IgD-negative memory B cell (primary cell): ENCODE results near the gene SPEG. TPM values are rescaled to one million over a fixed set of nuclear protein-coding genes. Genes with fewer than 3 reads are reported as not detected.

ENCODE experiments used
- H3K27ac Mint-ChIP-seq, 3 donors: one replicate each; pipeline ENCODE4 v1.8.0; 2020 to 2022; ENCODE audit warnings: mild to moderate bottlenecking in 3 of 3, mixed read lengths in 3 of 3, moderate library complexity in 1 of 3
- H3K27me3 Mint-ChIP-seq: one replicate; pipeline ENCODE4 v1.8.0; 2021; ENCODE audit warnings: mixed read lengths
- H3K36me3 Mint-ChIP-seq: one replicate; pipeline ENCODE4 v1.8.0; 2020; ENCODE audit warnings: mild to moderate bottlenecking, mixed read lengths
- H3K4me1 Mint-ChIP-seq, 3 donors: one replicate each; pipeline ENCODE4 v1.8.0; 2020 to 2022; ENCODE audit warnings: mixed read lengths in 3 of 3, mild to moderate bottlenecking in 1 of 3
- H3K4me3 Mint-ChIP-seq, 4 donors: one replicate each; pipeline ENCODE4 v1.8.0; 2020 to 2022; ENCODE audit warnings: mild to moderate bottlenecking in 4 of 4, mixed read lengths in 4 of 4, moderate library complexity in 3 of 4
- H3K9me3 Mint-ChIP-seq, 3 donors: one replicate each; pipeline ENCODE4 v1.8.0; 2020 to 2021; ENCODE audit warnings: mixed read lengths in 3 of 3, mild to moderate bottlenecking in 1 of 3
- polyA plus RNA-seq: library from polyadenylated mRNA; unstranded; fragments of 300-500 nt; fragmentation: Illumina TruSeq; gene quantifications from one replicate; pipeline ENCODE4 v1.2.3, GENCODE V29; 2021

SPEG gene
- polyA plus RNA-seq, 1 donor from 2014 or later, result not detected

DNA sequence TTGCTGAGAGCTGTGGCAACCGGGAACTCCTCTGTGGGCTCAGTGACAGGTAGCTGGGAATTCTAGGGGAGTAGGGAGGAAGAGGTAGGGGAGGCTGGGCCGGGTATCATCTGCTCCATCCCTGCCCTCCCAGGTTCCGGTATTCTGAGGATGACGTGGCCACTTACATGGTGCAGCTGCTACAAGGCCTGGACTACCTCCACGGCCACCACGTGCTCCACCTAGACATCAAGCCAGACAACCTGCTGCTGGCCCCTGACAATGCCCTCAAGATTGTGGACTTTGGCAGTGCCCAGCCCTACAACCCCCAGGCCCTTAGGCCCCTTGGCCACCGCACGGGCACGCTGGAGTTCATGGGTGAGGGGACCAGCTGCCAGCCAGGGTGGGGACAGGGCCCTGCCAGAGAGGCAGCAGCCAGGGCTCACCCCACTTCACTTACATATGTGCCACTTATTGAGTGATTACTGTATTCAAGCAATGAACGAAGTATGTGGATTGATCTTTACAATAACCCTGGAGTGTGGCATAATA, 56.0 kb downstream of the SPEG start:
- Mint-ChIP-seq H3K9me3 (no peaks in the 10 kb centered on the region), H3K4me3 (no peak overlapping the region), H3K4me1 (no peaks in the 10 kb centered on the region), H3K36me3 (no peaks in the 10 kb centered on the region), H3K27me3 (peaks cover 39% of the 10 kb centered on the region), H3K27ac (no peak overlapping the region)

DNA sequence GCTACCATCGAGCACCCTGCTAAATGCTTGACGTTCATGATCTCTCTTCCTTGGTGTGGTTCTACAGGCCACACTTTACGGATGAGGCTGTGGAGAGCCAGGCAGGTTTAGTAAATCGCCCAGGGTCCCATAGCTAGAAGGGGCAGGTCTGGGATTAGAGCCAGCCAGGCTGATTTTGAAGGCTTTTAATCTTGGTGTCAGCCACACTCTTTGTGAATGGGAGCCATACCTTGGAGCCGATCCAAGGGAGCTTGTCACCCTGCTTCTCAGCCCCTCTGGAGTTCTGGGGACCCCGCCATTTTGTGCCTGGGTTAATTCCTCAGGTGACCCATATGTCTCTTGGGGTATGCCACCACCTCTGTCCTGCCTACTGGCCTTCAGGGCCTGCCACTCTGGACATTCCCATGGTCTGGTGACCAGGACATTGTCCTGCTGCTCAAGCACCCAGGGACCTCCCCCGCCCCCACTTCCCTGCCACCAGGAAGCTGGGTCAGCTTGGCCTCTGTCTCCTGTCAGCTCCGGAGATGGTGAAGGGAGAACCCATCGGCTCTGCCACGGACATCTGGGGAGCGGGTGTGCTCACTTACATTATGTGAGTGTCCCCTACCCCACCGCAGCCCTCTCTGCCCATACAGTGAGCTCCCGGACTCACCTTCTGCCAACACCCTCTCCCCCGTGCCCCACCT, 56.8 kb downstream of the SPEG start:
- Mint-ChIP-seq H3K9me3 (no peaks in the 10 kb centered on the region), H3K4me3 (no peak overlapping the region), H3K27ac (no peak overlapping the region), H3K36me3 (no peaks in the 10 kb centered on the region), H3K4me1 (no peaks in the 10 kb centered on the region), H3K27me3 (peaks cover 38% of the 10 kb centered on the region)

DNA sequence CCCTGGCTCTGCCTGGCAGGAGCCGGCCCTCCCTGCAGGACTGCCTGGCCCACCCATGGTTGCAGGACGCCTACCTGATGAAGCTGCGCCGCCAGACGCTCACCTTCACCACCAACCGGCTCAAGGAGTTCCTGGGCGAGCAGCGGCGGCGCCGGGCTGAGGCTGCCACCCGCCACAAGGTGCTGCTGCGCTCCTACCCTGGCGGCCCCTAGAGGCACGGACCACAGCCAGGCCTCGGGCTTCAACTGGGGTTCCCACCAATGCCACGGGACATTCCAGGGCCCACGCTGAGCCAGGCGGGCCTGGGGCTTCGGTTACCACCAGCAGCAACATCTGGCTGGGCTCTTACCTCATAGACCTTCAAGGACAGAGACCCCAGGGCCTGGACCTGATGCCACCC, 57.9 kb downstream of the SPEG start:
- Mint-ChIP-seq H3K4me1 (peaks cover 0 to 3% (median 0%) of the 10 kb centered on the region in 3 donors), H3K27me3 (peaks cover 38% of the 10 kb centered on the region), H3K4me3 (peak overlapping the region in 1 of 4 donors; percentile 32), H3K36me3 (no peaks in the 10 kb centered on the region), H3K9me3 (no peaks in the 10 kb centered on the region), H3K27ac (peak overlapping the region in 1 of 3 donors; percentile 77)

DNA sequence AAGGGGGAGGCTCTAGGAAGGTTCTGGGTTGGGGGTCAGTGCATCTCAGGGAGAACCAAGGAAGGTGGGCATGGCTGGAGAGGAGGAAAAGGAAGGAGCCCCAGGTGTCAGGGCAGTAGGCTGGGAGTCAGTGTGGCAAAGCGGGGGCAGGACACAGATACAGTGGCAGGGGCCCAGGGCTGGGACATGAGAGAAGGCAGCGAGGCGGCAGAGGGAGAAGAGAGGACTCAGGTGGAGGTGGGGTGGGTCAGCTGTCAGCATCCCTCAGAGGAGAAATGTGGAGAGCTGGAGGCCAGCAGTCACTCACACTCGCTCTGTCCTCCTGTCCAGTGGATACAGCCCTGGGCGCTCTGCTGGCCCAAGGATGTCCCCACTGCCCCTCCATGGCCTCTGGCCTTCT, 58.4 kb downstream of the SPEG start:
- Mint-ChIP-seq H3K9me3 (no peaks in the 10 kb centered on the region), H3K36me3 (no peaks in the 10 kb centered on the region), H3K27me3 (peaks cover 34% of the 10 kb centered on the region), H3K27ac (peak overlapping the region in 1 of 3 donors; percentile 77), H3K4me3 (peak overlapping the region in 1 of 4 donors; percentile 32), H3K4me1 (peaks cover 0 to 3% (median 0%) of the 10 kb centered on the region in 3 donors)

DNA sequence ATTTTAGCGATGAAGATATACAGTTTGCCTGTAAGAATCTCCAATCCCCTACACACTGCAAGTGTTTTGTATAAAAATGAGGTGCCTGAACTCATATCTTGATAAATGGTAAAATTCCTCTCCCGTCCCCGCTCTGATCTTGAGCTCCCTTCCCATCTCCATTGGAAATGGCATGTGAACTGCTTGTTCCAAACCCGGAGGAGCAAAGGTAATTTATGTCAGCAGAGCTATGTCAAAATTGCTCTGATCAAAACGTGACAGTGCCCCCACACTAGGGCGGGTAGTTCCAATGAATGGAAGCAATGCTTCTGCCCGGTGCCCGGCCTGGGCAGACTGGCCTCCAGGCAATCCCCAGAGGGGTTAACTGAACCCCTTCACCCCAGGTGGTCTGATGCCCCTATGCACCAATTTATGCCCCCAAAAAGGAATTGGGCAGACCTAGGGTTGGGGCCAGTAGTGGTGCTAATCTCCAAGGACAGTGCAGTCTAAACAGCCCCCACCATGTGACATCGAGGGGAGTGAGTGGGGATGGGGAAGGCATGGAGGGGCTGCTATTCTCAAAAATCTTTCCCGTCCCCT, 60.4 kb downstream of the SPEG start:
- no peaks in the 10 kb centered on the region for H3K36me3 Mint-ChIP-seq

DNA sequence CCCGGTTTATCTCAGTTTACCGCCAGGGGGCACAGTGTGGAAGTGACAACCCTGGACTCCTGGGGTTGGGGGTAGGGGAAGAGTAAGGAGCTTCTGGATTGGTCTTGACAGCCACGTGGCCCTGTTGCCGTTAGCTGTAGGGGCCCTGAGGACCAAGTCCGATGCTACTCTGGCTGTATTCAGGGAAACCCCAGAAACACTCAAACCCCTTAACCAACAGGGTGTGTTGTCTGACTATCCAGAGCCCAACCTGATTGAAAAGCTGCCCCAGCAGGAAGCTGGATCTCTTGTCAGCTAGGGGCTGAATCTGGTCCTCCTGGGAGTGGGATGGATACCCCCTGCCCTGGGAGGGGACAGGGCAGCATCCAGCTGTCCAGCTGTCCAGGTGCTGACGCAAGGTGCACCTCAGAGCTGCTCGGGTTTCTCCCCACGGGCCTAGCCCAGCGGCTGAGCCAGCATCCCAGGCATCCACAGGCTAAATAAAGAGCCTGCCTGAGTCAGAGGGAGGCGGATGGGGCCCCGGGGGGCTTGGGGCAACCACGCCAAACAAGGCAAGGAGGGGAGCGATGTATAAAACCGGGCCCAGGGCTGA, 61.0 kb downstream of the SPEG start:
- Mint-ChIP-seq H3K27ac (no peak overlapping the region), H3K36me3 (no peaks in the 10 kb centered on the region), H3K4me1 (peaks cover 10 to 18% (median 13%) of the 10 kb centered on the region in 3 donors), H3K9me3 (no peaks in the 10 kb centered on the region), H3K27me3 (peaks cover 29% of the 10 kb centered on the region), H3K4me3 (peak overlapping the region in 1 of 4 donors; percentile 88)

More for the DNA sequence above, 60.4 kb downstream of the SPEG start:
- H3K27me3 Mint-ChIP-seq, result peaks cover 32% of the 10 kb centered on the region
- no peaks in the 10 kb centered on the region for H3K9me3 Mint-ChIP-seq
- no peak overlapping the region for H3K27ac Mint-ChIP-seq
- peaks cover 10 to 15% (median 13%) of the 10 kb centered on the region in 3 donors for H3K4me1 Mint-ChIP-seq
- H3K4me3 Mint-ChIP-seq, result peak overlapping the region in 1 of 4 donors; percentile 88

DNA sequence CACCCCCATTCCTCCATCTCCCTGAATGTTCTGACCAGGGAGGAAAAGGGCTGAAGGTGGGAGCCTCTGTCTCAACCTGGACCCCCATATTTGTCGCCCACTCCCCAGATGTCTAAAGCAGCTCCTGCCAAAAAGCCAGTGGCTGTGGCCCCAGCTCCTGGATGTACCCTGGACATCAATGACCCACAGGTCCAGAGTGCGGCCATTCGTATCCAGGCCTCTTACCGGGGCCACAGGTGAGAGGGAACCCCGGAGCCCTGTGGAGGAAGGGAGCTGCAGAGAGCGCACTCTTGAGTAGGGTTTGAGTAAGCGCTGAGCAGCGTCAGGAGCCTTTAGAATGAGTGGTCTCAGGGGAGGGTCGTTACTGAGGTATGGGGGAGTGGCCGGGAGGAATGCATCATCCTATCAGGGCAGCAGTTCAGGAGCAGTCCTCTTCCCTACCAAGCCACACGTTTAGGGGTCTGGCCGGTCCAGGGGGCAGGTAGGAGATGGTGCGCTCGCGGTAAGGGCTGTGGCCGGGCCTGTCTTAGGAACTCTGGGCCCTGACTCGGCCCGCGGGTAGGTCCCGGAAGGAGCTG, 61.7 kb downstream of the SPEG start:
- Mint-ChIP-seq H3K9me3 (no peaks in the 10 kb centered on the region), H3K36me3 (no peaks in the 10 kb centered on the region), H3K27ac (no peak overlapping the region), H3K4me3 (peak overlapping the region in 3 of 4 donors; percentile 65 to 88 (median 73)), H3K27me3 (peaks cover 29% of the 10 kb centered on the region), H3K4me1 (peaks cover 10 to 18% (median 13%) of the 10 kb centered on the region in 3 donors)

DNA sequence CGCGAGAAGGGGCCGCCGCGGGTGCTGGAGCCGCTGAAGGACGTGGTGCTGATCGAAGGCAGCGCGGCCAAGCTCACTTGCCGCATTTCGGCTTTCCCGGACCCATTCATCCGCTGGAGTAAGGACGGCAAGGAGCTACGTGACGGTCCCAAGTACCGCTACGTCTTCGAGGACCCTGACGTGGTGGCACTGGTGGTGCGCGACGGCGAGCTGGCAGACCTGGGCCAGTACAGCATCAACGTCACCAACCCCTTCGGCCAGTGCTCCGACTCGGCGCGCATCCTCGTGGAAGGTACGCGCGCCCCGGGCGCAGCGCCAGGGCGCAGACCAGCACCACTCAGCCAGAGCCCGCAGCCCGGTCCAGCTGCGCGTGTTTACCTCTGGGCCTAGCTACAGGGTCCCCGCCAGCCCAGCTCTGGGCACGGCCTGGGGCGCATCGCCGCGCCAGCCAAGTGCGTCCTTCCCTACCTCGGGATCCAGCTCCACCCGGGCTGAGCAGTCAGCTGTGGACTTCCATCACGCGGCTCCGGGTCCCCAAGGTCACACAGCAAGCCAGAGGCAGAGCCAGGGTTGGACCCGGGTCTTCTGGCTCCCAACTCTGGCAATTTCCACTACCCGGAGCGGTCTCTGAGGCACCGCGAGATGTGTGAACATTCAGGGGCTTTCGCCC, 62.3 kb downstream of the SPEG start:
- Mint-ChIP-seq H3K27me3 (peaks cover 27% of the 10 kb centered on the region), H3K4me1 (peaks cover 10 to 18% (median 13%) of the 10 kb centered on the region in 3 donors), H3K36me3 (no peaks in the 10 kb centered on the region), H3K4me3 (peak overlapping the region; percentile 70 to 99 (median 93)), H3K27ac (peak overlapping the region in 1 of 3 donors; percentile 97), H3K9me3 (no peaks in the 10 kb centered on the region)

DNA sequence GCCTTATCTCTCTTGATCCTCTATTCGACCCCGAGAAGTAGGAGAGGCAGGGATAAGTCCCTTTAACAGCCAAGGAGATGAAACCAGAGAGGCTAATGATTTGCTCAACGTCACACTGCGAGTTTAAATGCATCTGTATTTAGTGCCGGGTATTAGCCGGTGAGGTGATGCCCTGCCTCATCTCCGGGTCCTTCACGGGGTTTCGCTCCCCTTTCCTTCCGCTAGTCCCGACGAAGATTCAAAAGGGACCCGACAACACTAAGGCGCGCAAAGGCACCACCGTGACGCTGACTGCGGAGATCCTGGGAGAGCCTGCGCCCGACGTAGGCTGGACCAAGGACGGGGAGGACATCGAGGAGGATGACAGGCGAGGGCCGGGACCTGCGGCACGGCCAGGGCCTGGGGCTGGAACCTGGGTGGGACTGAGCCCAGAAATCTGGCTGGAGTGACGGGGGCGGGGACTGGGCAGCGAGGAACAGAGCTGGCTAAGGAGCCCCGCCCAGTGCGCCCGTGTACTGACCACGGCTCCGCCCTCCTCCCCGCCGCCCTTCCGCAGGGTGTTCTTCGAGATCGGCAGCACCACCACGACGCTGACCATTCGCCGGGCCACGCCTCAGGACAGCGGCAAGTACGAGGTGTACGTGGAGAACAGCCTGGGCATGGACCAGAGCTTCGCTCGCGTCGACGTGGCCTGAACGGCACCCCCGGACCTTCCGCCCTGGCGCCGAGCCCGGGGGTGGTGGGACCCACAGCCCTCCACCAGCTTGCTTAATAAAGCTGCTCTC, 63.0 kb downstream of the SPEG start:
- Mint-ChIP-seq H3K9me3 (no peaks in the 10 kb centered on the region), H3K27me3 (peaks cover 24% of the 10 kb centered on the region), H3K4me3 (peak overlapping the region; percentile 88 to 99 (median 98)), H3K4me1 (peaks cover 10 to 18% (median 13%) of the 10 kb centered on the region in 3 donors), H3K36me3 (no peaks in the 10 kb centered on the region), H3K27ac (peak overlapping the region in 1 of 3 donors; percentile 97)

DNA sequence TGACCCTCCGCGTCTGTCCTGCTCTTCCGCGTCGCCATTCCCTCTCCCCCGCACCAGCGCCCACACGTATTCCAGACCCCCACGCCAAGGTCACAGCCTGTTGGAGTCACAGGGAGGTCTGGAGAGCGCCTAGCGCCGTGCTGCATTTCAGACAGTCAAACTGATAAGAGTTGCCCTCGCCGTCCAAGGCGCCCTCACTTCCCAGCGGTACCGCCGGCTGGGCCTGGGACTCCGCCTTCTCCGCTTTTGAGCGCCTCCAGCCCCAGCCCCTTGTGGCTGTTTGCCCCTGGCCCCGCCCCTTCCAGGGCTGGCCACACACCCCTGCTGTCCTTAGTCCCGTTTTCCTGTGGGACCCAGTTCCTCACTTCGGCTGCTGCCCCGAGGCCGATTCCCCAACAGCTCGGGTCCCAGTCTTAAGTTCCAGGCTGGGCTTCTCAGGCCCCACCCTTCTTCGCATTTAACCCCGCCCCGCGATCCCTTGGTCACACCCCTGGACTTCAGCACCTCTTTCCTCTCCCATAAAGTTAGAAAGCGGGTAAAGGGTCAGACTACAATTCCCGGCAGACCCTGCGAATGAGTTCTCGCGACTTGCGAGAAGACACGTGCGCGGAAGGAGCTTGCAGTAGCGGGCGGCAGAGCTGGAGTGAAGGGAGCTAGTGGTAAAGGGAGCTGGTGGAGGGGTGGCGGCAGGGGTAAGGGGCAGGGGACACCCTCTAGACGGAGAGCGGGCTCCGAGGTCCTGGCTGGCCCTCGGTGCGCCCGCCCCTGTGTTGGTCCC, 63.8 kb downstream of the SPEG start, which contains the start of gene GMPPA:
GMPPA (plus strand) TSS at position 612 of the 778 bp plus-strand sequence. CDS start 1,085 bp downstream, outside the sequence.
- H3K27ac Mint-ChIP-seq, result peak within 1 kb of the TSS; percentile 25 to 97 (median 92)
- peak within 1 kb of the TSS; percentile 88 to 99 (median 98) for H3K4me3 Mint-ChIP-seq
- peaks cover 22% of the 10 kb centered on the region for H3K27me3 Mint-ChIP-seq
- H3K9me3 Mint-ChIP-seq, result no peaks in the 10 kb centered on the region
- peaks cover 10 to 18% (median 13%) of the 10 kb centered on the region in 3 donors for H3K4me1 Mint-ChIP-seq
- no peaks in the 10 kb centered on the region for H3K36me3 Mint-ChIP-seq

DNA sequence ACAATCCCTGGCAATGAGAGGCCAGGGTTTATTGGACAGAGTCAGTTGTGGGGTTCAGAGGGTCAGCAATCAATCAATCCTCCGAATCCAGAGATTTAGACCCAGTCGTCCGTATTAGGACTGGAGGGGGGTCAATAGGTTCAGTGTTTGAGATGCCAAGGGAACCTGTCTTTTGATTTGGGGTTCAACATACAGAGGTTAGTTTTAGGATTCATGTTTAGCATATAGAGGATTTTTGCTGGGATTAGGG, 64.3 kb downstream of the SPEG start:
- H3K4me3 Mint-ChIP-seq, result peak overlapping the region; percentile 88 to 99 (median 98)
- no peaks in the 10 kb centered on the region for H3K36me3 Mint-ChIP-seq
- H3K27me3 Mint-ChIP-seq, result peaks cover 20% of the 10 kb centered on the region
- peaks cover 10 to 18% (median 13%) of the 10 kb centered on the region in 3 donors for H3K4me1 Mint-ChIP-seq
- H3K27ac Mint-ChIP-seq, result peak overlapping the region; percentile 25 to 97 (median 92)
- no peaks in the 10 kb centered on the region for H3K9me3 Mint-ChIP-seq

DNA sequence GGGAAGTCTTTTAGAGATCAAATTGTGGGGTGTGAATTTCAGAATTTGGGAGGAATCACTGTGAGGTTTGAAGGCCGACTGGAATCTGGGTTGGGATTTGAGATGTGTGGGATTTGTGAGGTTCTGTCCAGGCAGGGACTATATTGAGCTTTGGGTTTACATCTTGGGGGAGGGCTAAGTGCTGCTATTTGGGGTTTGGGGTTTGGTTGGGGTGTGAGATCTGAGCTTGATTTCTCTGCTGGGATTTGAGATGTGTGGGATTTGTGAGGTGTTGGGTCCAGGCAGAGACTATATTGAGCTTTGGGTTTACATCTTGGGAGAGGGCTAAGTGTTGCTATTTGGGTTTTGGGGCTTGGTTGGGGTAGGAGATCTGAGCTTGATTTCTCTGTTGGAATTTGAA, 64.9 kb downstream of the SPEG start:
- Mint-ChIP-seq H3K4me1 (peaks cover 11 to 18% (median 13%) of the 10 kb centered on the region in 3 donors), H3K27me3 (peaks cover 17% of the 10 kb centered on the region), H3K4me3 (peak overlapping the region; percentile 88 to 99 (median 94)), H3K36me3 (peaks cover 2% of the 10 kb centered on the region), H3K9me3 (no peaks in the 10 kb centered on the region), H3K27ac (peak overlapping the region in 1 of 3 donors; percentile 97)

DNA sequence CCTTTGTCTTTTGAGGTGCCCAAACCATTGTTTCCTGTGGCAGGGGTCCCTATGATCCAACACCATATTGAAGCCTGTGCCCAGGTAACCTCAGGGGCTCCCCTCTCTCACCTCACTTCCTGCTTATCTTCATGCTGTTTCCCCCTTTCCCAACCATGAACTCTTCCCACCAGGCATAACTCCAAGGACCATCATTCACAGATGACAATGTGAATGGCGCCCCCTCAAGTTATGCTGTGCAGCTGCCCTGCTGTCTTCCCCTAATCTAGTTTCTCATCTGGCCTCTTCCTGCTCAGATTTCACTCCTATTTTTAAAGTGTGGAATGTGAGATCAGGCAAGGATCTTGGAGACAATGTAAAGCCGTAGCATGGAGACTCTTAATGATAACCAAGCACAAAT, 65.5 kb downstream of the SPEG start:
- peaks cover 17% of the 10 kb centered on the region for H3K27me3 Mint-ChIP-seq

More for the DNA sequence above, 65.5 kb downstream of the SPEG start:
- Mint-ChIP-seq H3K4me1 (peaks cover 12 to 18% (median 13%) of the 10 kb centered on the region in 3 donors), H3K4me3 (peak overlapping the region; percentile 66 to 98 (median 88)), H3K36me3 (peaks cover 3% of the 10 kb centered on the region), H3K9me3 (no peaks in the 10 kb centered on the region), H3K27ac (peak overlapping the region in 1 of 3 donors; percentile 70)
